RPMI8226 (cell line): Measurements from ENCODE around the gene IGDCC3.

Source experiments
- DNase-seq: peaks from one replicate; pipeline ENCODE4 v3.0.0-alpha.2; 2015

Gene IGDCC3

DNA sequence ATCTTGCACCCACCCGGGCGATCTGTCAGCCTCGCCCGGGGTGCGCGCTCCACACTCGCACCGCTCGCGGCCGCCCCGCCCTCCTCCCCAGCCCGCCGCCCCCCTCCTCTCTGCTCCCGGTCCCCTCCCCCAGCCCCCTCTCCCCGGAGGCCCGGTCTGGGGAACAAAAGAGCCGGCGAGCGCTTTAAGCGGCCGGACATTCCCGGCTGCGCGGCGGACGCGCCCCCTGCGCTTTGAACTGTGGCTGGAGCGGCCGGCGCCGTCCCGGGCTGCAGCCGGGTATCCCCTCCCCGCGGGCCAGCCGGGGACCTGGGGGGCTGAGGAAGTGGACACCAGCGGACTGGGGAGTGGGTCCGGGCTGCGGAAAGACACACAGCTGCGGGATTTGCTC, at the start of gene IGDCC3:
Gene IGDCC3 (minus strand): TSS at position 27 of the 391 bp plus-strand sequence. CDS start 214 bp downstream, outside the sequence.
- no peak for DNase-seq

DNA sequence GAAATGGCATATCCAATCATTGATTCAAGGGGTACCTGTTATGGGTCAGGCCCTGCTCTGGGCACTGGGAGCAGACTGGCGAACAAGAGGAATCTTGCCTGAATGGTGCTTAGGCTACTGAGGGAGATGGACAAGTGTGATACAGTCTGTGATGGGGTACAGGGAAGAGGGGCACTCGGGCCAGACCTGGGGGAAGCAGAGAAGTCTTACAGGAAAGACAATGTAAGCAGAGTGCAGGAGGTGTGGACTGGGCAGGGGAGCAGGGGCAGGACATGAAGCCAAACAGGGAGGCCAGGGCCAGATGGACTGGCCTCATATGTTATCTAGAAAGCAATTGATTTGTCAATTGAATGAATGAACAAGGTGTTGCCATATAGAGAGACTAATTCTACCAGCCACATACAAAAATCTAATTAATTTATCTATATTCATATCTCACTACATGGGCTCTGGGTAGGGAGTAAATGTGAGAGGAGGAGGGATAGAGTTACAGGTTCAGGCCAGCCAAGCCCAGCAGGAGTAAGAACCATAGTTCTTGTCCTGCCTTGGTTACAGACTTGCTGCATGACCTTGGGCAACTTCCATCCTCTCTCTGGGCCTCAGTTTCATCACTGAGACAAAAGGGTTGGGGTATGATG, 48.5 kb upstream of the IGDCC3 start:
- no peak for DNase-seq

DNA sequence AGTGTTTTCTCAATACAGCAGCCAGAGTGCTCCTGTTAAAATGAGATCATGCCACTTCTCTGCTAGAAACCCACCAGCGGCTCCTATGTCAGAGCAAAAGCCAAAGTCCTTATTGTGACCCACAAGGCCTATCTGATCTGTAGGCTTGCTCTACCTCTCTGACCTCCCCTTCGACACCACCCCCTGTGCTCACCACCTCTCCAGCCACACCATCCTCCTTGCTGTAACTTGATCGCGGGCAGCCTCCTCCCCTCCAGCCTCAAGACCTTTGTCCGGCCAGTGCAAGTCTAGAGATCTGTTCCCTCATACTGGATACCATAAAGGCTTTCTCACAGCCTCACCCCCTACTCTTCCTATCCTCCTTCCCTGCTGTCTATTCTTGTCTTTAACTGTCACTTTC, 46.9 kb upstream of the IGDCC3 start:
- no peak for DNase-seq

DNA sequence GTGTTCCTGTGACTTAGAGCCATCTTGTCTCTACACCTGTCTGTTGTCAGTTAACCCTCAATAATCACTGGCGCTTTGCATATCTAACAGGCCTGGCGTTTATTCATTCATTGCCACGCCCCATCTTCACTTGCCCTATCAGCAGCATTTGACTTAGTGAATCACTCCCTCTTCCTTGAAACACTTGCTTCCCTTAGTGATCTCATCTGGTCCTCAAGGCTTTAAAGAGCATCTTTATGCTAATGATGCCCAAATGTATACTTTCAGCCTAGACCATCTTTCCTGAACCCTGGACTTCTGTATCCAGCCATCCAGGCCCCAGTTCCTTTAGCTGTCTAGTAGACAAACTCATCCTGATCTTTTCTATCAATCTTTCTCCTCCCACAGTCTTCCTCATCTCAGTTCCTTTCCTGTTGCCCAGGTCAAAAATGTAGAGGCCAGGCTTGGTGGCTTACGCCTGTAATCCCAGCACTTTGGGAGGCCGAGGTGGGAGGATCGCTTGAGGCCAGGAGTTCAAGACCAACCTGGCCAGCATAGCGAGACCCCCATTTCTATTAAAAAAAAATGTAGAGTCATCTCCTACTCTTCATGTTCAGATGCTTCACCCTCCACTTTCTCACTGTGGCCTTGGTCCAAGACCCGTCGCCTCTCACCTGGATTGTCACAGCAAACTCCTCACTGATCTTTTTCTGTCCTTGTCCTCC, 46.3 kb upstream of the IGDCC3 start:
- DNase-seq: no peak

DNA sequence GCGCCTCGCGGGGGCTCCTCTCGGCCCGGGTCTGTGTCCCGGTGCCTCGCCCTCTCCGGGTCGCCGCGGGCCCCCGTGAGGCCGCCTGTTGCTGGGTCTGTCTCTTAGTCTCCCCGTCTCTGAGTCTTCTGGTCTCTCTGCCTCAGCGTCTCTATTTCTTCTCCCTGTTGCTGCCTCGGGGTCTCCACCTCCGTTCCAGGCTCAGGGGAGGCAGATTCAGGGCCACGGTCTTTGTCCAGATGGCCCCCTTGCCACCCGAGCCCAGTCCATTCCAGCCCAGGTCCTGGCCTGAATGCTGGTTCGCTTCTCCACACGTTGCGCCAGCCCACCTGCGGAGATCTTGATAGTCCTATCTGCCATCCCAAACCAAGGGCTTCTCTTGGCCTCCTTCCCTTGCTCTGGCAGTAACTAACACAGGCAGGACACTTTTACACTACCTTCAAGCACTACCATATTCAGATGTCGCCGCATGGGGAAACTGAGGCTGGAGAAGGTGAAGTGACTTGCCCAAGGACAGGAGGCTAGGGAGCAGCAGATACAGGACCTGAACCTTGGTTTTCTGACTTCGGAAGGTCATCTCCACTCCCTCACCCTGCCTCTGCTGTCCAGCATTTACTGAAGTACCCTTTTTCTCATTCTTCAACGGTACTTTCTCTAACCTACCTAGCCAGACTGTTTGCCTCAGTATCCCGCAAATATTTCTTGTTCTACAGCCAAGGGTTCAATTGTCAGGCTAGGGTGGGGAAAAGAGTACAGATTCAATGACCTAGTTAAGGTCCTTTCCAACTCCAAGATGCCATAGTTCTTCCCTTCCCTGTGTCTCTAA, 45.6 kb upstream of the IGDCC3 start:
- DNase-seq: no peak

DNA sequence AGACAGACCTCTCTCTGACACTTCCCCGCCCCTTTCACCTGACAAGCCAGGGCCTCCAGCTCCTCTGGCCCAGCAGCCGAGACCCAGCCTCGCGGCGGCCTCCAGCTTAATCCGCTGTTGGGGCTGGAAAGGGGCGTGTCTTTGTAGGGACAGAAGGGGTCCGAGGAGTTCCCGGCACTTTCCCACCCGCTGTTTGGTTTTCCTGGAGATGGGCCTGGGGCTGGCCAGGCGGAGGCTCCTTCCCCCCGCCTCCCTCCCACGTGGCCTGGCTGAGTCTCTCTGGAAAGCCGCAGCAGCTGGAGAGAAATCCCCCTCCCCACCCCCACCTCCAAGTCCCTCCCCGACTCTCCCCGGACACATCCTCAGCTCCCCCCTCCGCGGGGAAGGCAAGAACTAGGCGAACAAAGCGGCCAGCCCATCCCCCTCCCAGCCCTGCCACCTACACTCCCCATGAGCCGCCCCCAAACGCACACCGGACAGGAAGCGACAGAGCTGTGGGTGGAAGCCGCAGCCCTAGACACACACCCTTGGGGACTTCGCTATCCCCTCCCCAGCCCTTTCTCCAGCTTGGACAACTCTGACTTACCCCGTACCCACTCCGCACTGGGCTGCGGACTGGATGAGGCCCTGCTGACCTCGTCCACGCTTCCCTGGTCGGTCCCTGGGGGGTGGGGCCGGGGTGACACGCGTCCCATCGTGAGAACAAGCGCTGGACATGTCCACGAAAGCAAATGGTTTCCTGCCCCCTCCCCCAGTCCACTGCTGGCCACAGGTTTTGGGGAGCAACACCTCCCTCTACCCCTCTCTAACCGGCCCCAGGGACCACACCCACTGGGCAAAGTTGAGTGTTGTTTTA, 43.8 kb upstream of the IGDCC3 start:
- DNase-seq: no peak

DNA sequence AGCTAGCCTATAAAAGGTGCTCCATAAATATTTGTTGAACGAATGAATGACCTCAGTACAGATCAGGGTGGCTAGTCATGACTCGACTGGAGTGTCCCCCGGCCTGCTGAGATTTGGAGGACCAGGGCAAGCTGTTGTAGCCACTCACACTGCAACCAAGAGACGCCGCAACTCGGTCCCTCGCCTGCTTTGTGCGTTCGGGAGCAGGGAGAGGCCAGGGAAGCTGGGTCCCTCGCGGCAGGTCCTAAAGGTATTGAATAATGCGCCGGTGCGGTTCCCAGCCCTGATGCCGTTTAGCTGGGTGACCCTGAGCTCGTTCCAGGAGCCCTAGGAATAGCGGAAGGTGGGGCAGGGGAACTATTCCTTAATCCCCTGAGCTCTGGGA, 43.2 kb upstream of the IGDCC3 start:
- no peak for DNase-seq

DNA sequence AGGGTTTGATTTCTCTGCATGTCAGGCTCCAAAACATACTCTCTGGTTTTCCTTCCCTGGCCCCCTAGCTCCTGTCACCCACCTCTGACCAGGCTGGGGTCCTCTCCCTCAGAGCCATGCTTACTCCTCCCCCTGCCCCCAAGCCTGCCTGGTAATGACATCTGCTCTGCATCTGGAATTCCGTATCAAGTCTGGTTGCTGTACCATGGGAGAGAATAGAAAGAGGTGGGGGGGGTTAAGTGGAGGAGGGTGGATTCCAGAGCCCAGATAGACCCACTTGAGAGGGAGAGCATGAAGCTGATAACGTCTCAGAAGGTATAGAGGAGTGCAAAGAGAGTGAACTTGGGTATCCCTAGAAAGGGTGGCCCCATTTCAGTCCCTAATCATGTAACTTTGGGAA, 40.8 kb upstream of the IGDCC3 start:
- no peak for DNase-seq

DNA sequence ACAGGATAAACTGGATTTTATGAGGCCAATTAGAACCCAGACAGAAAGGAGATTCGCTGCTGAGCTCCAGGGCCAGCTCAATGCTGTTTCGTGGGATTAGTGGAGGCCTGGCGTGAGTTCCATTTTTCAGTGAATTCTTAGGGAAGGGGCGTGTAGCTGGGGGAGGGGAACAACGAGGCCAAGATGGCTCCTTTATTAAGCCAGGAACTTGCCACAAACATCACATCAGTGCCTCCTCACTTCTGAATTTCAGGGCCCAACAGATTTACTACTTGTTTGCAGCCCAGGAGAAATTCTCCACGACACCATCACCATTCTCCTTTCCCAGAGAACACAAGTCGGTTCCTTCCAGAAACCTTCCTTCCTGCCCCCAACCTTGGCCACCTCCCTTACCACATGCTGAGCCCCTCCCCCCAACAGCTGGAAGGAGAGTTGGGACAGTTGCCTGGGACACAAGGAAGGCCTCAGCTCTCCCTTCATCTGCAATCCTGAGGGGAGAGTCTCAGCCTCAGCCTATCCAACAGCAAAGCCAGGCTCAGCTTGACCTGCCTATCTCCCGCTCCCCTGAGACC, 39.1 kb upstream of the IGDCC3 start:
- no peak for DNase-seq

DNA sequence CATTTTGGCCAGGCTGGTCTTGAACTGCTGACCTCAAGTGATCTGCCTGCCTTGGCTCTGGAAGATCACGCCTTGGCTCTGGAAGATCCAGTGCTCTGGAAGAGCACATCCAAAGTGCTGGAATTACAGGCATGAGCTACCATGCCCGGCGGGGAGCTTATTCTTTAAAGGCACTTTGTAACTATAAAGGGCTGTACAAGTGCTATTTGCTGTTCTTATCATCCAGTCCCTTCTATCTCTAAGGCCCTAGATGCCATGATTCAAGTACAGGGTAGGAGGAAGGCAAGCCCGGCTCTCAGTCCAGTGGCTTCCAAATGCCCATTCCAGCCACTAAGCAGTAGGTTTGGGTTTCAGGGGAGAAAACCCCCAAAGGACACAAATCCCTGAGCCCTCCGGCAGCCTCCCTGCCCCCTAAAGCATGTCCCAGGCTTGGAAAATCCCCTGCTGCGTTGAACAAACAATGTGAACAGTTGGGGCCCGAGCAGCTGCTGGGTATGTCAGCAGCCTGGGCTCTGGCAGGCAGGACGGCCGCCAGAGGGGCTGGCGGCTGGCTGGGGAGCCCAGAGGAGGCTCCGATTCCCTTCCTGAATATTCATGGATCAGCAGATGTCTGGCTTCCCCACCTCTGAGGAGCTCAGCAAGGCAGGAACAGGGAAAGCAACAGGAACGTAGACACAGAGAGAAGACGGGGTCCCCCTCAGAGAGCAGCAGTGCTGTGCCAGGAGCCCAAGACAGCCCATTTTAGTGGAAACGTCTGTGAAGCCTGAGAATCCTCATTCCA, 37.2 kb upstream of the IGDCC3 start:
- DNase-seq: no peak

DNA sequence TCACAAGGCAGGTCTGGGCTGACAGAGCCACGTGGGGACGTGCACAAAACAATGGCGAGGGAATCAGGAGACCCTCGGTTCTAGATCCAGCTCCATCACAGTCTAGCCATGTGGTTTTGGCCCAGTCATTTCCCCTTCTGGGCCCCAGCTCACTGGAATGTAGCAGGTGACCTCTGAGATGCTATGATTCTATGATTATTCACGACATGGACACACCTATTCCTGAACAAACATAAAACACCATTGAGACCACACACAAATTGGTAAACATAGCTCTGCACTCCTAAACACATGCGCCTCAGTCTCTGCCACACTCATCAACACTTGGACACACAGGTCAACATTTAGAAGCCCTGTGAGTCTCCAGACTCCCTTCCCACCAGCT, 36.0 kb upstream of the IGDCC3 start:
- DNase-seq: no peak

DNA sequence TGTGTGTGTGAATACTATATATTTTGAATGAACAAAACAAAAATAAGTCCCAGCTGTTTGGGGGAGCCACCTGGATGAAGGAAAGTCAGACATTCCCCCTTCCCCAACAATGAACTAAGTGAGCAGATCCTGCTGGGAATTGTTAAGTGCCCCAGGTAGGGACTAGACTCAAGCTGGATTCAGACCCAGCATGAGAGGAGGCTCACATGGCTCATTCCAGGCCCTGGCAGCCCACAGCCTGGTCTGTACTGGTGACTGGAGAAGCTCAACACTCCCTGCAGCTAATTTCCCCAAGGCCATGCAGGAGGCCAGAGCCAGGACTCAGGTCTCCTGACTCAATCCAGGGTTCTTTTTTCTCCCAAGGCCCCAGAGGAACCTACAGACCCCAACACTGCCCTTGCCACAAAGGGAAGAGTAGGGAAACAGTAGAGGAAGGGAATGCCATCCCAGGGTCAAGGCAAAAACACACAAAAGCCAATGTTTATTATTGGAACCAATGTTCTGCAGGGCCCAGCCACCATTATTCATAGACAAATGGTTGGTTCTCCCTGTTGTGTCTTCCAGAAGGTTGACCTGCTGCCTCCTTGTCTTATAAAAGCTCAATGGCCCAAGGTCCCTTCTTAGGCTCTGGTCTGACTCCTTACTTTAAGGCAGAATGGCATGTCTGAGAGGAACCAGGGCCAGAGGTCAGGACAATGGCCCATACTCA, 35.4 kb upstream of the IGDCC3 start:
- no peak for DNase-seq

DNA sequence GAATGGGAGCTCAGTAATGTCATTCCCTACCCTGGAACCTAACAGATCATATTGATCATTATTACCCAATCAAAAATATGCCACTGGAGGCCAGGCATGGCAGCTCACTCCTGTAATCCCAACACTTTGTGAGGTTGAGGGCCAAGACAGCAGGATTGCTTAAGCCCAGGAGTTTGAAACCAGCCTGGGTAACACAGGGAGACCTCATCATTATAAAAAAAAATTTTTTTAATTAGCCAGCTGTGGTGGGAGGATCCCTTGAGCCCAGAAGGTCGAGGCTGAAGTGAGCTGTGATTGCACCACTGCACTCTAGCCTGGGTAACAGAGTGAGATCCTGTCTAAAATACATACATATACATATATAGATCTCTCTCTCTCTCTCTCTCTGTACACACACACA, 34.8 kb upstream of the IGDCC3 start:
- no peak for DNase-seq

DNA sequence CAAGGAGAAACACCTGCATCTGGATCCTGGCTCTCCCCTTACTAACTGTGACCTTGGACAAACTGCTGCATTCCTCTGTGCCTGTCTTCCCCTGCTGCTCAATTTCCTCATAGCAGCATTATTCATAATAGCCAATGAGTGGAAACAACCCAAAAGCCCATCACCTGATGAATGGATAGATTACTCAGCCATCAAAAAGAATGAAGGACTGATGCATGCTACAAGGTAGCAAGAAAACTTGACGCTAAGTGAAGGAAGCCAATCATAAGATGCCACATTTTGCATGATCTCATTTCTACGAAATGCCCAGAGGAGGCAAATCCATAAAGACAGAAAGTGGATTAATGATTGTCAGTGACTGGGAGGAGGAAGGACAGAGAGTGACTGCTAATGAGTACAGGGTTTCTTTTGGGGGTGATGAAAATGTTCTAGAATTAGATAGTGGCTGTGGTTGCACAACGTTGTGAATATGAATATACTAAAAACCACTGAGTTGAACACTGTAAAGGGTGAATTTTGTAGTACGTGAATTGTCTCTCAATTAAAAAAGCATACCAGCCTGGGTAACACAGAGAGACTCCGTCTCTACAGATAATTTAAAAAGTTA, 33.8 kb upstream of the IGDCC3 start:
- no peak for DNase-seq

DNA sequence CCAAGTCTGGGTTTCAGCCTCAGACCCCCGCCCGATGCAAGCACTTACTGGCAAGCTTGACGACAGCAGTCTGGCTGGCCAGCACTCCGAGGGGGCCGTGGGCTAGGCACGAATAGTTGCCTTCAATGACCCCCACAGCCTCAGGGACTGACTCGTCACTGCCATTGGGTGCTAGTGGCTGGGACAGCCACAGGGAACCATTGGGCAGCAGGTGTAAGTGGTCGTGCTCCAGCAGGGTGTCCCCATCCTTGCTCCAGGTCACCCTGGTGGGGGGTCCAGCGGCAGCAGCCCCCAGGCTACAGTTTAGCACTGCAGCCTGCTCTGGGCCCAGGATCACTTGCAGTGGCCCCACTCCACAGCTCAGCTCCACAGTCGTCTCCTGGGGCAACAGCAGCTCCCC, 33.2 kb upstream of the IGDCC3 start:
- no peak for DNase-seq

DNA sequence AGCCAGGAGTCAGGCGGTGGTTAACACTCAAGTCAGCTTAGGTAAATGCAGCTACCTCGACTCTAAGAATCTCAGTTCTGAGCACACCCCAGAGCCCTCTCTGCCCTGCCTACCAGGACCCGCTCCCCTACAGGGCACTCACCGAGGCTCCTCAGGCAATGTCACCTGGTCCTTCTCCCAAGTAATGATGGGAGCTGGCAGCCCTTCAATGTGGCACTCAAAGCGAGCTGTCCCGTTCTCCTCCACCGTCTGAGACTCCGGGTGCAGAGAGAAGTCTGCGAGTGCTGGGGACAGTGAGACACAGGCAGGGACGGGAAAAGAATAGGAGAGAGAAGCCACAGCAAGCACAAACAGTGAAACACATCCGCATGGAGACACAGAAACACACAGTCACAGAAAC, 32.2 kb upstream of the IGDCC3 start:
- no peak for DNase-seq

DNA sequence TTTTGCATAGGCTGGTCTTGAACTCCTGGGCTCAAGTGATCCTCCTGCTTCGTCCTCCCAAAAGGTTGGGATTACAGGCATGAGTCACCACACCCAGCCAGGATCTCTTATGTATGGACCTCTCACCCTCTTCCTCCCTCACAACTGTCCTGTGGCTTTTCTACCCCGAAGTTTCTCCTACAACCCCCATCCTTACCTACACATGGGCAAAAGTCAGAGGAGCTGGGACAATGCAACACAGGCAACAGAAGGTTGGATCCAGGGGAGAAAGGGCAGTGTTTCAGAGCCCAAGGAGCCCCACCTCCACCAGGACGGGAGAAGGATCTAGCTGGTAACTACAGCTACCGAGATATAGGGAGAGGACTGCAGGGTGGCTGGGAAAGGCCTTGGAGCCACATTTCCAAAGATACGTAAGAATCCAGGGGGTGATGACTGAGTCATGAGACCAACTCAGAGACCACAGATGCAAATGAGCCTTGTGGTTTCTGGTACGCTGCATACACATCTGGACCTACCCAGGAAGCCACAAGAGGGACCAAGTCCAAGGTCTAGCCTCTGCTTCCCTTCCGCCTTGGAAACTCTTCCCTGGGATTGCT, 31.3 kb upstream of the IGDCC3 start:
- no peak for DNase-seq

DNA sequence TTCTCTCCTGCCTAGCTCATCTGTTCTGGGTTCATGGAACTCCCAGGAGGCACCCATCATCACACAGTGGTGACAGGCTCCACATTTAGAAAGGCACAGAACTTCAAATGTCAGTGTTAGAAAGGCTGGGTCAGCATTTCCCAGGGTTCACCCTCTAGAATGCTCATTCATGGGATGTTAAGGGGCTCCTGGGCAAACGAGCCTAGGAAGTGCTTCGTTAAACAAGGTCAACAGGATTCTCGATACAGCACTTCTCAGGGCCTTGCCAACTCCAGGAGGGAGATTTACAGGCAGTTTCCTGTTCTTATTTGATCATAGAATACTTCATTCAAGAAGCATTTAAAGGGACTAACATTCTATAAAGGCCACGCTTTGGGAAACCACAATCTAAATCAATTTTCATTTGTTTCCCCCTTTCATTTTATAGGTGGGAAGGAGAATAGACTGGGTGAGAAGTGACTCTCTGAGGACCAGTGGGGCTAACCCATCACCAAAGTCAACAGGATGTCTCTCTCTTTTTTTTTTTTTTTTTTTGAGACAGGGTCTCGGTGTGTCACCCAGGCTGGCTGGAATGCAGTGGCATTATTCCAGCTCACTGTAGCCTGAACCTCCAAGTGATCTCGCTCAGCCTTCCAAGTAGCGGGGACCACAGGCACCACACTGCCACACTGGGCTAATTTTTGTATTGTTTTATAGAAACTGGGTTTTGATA, 30.7 kb upstream of the IGDCC3 start:
- DNase-seq: no peak

DNA sequence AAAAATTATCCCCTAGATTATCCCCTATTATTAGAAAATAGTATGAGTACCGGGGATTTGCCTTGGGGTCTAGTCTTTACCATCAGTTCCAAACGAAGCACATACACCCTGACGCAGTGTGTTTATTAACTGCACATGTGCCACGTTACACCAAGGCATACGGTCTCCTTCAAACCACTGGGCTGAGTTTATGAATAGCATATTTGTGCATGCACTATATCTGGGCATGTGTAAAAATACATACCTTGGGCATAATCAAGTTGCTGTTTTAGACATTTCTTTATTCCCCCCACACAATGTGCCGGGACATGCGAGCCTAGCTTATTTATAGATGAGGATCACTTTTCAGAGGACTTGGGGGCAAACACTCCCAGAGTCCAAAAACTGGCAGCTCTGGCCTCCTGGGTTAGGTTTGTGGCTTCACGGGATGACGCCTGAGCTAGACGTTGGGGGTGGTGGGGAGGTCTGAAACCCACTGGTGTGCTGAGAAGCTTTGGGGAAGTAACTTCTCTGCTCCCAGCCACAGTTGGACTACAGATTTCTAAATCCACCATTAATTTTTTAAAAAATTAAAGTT, 28.7 kb upstream of the IGDCC3 start:
- no peak for DNase-seq
